Erythroblast (primary cell): Measurements from ENCODE around the gene SP1.
A peak's percentile ranks its signal among the peaks of the same experiment; 100 is the strongest.

ENCODE experiments used
- GATA1 ChIP-seq: IDR thresholded peaks from 2 replicates; pipeline ENCODE4 v1.6.1; 2011; ENCODE audit warnings: low read depth, mild to moderate bottlenecking, control low read depth, low read length, moderate library complexity
- POLR2A ChIP-seq: IDR thresholded peaks from 2 replicates; pipeline ENCODE4 v1.6.1; 2011; ENCODE audit warnings: mild to moderate bottlenecking, low read length

DNA sequence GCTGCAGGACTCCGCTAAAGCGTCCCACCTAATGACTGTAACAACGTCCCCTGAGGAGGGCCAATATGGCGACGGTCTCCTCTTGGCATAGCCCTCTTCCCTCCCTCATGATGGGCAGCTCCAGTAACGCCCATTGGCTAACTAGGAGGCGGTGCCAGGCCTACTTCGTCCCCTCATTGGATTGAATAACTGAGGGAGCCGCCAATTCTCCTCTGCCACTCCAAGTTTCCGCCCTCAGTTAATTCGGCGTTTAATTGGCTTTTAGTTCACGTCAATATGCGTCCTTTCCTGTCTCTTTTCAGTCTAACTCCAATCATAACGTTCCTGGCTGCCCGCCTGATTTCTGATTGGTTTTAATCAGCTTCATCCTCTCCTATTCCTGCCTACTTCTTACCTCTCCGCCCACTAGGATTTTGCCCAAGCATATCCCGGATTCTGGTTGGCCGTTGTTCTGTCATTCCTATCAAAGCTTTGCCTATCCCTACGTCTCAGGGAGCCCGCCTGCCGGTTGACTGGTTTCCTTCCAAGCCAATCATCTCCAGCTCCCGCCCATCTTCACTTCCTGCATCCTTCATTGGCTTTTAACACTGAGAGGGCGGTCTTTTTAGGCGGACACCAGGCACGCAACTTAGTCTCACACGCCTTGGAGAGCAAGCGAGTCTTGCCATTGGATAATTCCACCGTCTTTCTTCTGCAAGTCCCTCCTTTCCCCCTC lies 430 bp upstream of the SP1 start:
- TF ChIP-seq POLR2A: peak; percentile 96
- TF ChIP-seq GATA1: no peak
